Measurements from ENCODE around the gene OAS2.

Gene OAS2

DNA sequence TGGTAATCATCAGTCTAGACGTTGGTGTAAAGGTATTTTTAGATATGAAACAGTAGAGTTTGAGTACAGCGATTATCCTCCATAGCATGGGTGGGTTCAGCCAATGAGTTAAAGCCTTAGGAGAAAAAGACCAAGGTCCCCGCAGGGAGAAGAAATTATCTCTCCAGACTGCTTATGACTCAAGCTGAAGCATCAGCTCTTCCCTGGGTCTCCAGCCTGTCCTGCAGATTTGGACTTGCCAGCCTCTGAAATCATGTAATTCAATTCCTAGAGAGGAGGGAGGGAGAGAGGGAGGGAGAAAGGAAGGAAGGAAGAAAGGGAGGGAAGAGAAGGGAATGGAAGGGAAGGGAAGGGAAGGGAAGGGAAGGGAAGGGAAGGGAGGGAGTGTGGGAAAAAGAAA, 66.2 kb downstream of the OAS2 start:
- H3K4me2 ChIP-seq: no peak overlapping the region
- H3K9ac ChIP-seq: no peak overlapping the region
- H3K4me3 ChIP-seq (IDR thresholded peaks at IDR 0.05; ENCODE audit: insufficient read depth, low read depth, low read length): no peak overlapping the region
- no peaks in the 10 kb centered on the region for H3K79me2 ChIP-seq (ENCODE audit: insufficient read depth, low read depth)
- TF ChIP-seq, protein P1, sequence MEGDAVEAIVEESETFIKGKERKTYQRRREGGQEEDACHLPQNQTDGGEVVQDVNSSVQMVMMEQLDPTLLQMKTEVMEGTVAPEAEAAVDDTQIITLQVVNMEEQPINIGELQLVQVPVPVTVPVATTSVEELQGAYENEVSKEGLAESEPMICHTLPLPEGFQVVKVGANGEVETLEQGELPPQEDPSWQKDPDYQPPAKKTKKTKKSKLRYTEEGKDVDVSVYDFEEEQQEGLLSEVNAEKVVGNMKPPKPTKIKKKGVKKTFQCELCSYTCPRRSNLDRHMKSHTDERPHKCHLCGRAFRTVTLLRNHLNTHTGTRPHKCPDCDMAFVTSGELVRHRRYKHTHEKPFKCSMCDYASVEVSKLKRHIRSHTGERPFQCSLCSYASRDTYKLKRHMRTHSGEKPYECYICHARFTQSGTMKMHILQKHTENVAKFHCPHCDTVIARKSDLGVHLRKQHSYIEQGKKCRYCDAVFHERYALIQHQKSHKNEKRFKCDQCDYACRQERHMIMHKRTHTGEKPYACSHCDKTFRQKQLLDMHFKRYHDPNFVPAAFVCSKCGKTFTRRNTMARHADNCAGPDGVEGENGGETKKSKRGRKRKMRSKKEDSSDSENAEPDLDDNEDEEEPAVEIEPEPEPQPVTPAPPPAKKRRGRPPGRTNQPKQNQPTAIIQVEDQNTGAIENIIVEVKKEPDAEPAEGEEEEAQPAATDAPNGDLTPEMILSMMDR (conservative IDR thresholded peaks at IDR 0.05; ENCODE audit: low read depth, low read length): no peak
- H3K27ac ChIP-seq: no peak overlapping the region
- no peak overlapping the region for H2AFZ ChIP-seq (ENCODE audit: low read depth)
- no peaks in the 10 kb centered on the region for H4K20me1 ChIP-seq (ENCODE audit: insufficient read depth)
- no peaks in the 10 kb centered on the region for H3K36me3 ChIP-seq (ENCODE audit: insufficient read depth)
- peaks cover 13% of the 10 kb centered on the region for H3K4me1 ChIP-seq (ENCODE audit: low read depth, poor library complexity, severe bottlenecking)
- H3K27me3 ChIP-seq (ENCODE audit: insufficient read depth, low read depth): no peaks in the 10 kb centered on the region

DNA sequence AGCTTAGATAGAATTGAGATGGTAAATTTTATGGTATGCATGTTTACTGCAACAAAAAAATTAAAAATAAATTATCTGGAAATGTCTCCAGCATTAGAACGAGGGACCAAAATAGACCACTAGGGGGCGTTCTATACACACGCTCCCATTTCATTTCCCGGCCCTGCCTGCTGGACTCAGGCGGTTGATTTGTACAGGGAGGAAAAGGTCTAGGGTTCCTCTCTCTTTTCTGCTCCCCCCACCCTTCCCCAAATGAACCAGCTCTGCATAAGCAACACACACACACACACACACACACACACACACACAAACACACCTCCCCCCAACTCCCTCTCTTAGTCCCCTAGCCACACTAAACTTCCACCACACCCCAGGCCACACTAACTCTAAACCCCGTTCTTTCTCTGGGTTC, 70.4 kb downstream of the OAS2 start:
- Histone ChIP-seq H4K20me1 (ENCODE audit: insufficient read depth) (no peaks in the 10 kb centered on the region), H3K79me2 (ENCODE audit: insufficient read depth, low read depth) (no peaks in the 10 kb centered on the region), H3K9ac (no peak overlapping the region), H3K4me2 (peak overlapping the region; percentile 18; the same call in 1 of the 2 replicates), H3K36me3 (ENCODE audit: insufficient read depth) (no peaks in the 10 kb centered on the region), H3K27me3 (ENCODE audit: insufficient read depth, low read depth) (no peaks in the 10 kb centered on the region), H2AFZ (ENCODE audit: low read depth) (peak overlapping the region; percentile 53), H3K4me1 (ENCODE audit: low read depth, poor library complexity, severe bottlenecking) (peaks cover 16% of the 10 kb centered on the region), H3K27ac (no peak overlapping the region), H3K4me3 (IDR thresholded peaks at IDR 0.05; ENCODE audit: insufficient read depth, low read depth, low read length) (no peak overlapping the region)
- TF ChIP-seq, protein P1 (conservative IDR thresholded peaks at IDR 0.05; ENCODE audit: low read depth, low read length): peak; percentile 78

DNA sequence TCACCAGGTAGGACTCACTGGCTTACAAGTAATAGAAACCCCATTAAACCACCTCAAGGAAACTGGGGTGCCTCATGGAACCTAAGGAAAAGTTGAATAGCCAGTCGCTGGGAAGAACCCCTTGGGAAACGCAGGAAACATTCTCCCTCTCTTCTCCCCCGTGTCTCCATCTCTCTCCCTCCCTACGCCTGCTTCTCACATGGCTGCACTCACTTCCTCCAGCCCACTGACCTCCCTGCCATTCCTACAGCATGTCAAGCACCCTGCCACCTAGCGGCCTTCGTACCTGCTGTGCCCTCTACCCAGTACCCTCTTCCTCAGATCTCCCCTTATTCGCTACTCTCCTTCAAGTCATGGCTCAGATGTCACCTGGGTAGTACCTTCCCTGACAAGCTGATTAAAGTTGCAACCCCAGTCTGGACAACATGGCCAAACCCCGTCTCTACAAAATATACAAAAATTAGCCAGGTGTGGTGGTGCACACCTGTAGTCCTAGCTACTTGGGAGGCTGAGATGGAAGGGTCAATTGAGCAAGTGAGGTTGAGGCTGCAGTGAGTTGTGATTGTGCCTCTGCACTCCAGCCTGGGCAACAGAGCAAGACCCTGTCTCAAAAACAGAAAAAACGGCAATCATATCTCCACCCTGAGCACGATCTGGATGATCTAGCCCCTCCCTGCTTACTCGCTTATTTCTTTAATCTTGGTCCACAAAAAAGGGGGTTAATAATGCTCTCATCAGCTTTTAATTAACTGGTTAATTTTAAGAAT, 71.8 kb downstream of the OAS2 start:
- no peaks in the 10 kb centered on the region for H3K27me3 ChIP-seq (ENCODE audit: insufficient read depth, low read depth)
- H3K79me2 ChIP-seq (ENCODE audit: insufficient read depth, low read depth): no peaks in the 10 kb centered on the region
- no peaks in the 10 kb centered on the region for H3K36me3 ChIP-seq (ENCODE audit: insufficient read depth)
- H2AFZ ChIP-seq (ENCODE audit: low read depth): no peak overlapping the region
- H3K4me3 ChIP-seq (IDR thresholded peaks at IDR 0.05; ENCODE audit: insufficient read depth, low read depth, low read length): no peak overlapping the region
- TF ChIP-seq, protein P1 (conservative IDR thresholded peaks at IDR 0.05; ENCODE audit: low read depth, low read length): no peak
- H3K27ac ChIP-seq: no peak overlapping the region
- no peak overlapping the region for H3K4me2 ChIP-seq
- peaks cover 16% of the 10 kb centered on the region for H3K4me1 ChIP-seq (ENCODE audit: low read depth, poor library complexity, severe bottlenecking)
- H4K20me1 ChIP-seq (ENCODE audit: insufficient read depth): no peaks in the 10 kb centered on the region
- H3K9ac ChIP-seq: no peak overlapping the region

DNA sequence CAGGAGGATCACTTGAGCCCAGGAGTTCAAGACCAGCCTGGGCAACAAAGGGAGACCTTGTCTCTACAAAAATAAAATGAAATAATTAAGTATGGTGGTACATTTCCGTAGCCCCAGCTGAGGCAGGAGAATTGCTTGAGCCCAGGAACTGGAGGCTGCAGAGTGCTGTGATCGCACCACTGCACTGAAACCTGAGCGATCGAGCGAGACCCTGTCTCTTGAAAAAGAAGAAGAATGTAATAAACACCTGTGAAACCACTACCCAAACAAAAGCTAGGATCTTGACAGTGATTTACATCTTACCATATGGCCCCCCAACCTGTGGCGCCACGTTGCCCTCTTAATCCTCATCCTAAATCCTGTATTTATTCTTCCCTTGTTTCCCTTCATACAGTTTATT, 72.5 kb downstream of the OAS2 start:
- no peak overlapping the region for H2AFZ ChIP-seq (ENCODE audit: low read depth)
- no peak overlapping the region for H3K27ac ChIP-seq
- TF ChIP-seq, protein P1 (conservative IDR thresholded peaks at IDR 0.05; ENCODE audit: low read depth, low read length): no peak
- H3K4me2 ChIP-seq: no peak overlapping the region
- H3K4me1 ChIP-seq (ENCODE audit: low read depth, poor library complexity, severe bottlenecking): peaks cover 16% of the 10 kb centered on the region
- H3K36me3 ChIP-seq (ENCODE audit: insufficient read depth): no peaks in the 10 kb centered on the region
- H3K79me2 ChIP-seq (ENCODE audit: insufficient read depth, low read depth): no peaks in the 10 kb centered on the region
- H3K27me3 ChIP-seq (ENCODE audit: insufficient read depth, low read depth): no peaks in the 10 kb centered on the region
- no peak overlapping the region for H3K9ac ChIP-seq
- no peaks in the 10 kb centered on the region for H4K20me1 ChIP-seq (ENCODE audit: insufficient read depth)
- no peak overlapping the region for H3K4me3 ChIP-seq (IDR thresholded peaks at IDR 0.05; ENCODE audit: insufficient read depth, low read depth, low read length)
